Tibial artery (tissue), 4 donors: Measurements from ENCODE around the gene PTEN.

Source experiments
- DNase-seq, 2 donors: peaks; one replicate each; pipeline ENCODE4 v3.0.0-alpha.2; 2019
- H3K27ac ChIP-seq, 2 donors: fragments of 200-600 bp; sonication (generic) in 1 of 2; 1 replicate in 1 of 2; 2 replicates in 1 of 2; pipeline ENCODE4 v1.5.1; 2018 to 2019; ENCODE audit warnings: mild to moderate bottlenecking in 1 of 2
- H3K27me3 ChIP-seq, 2 donors: fragments of 200-600 bp; sonication (generic) in 1 of 2; one replicate each; pipeline versions ENCODE4 v1.5.1 to v1.6.0; 2016 to 2019
- H3K36me3 ChIP-seq, 3 donors: fragments of 200-600 bp; sonication (generic) in 2 of 3; one replicate each; pipeline ENCODE4 v1.5.1; 2016 to 2019; ENCODE audit warnings: mild to moderate bottlenecking in 2 of 3
- H3K4me1 ChIP-seq, 4 donors: fragments of 200-600 bp; sonication (generic) in 2 of 4; 1 replicate in 3 of 4; 2 replicates in 1 of 4; pipeline ENCODE4 v1.5.1; 2016 to 2019
- H3K4me3 ChIP-seq, 2 donors: fragments of 200-600 bp; sonication (generic) in 1 of 2; 1 replicate in 1 of 2; 2 replicates in 1 of 2; pipeline ENCODE4 v1.5.1; 2018 to 2019; ENCODE audit warnings: mild to moderate bottlenecking in 2 of 2
- H3K9me3 ChIP-seq, 3 donors: fragments of 200-600 bp; sonication (generic) in 1 of 3; one replicate each; pipeline ENCODE4 v1.5.1; 2016 to 2019
- CTCF ChIP-seq, 2 experiments: fragments of 200-600 bp in 1 of 2; fragments of 450-650 bp in 1 of 2; IDR thresholded peaks; one replicate each; pipeline ENCODE4 v1.5.1; 2017 to 2019; ENCODE audit warnings: antibody characterized with exemption in 2 of 2, mild to moderate bottlenecking in 1 of 2, moderate library complexity in 1 of 2
- intact Hi-C: fragments of 100-400 bp; cut with DNase I; formaldehyde crosslinking; loops from one replicate; pipeline ENCODE4 v1.15.0; 2023; ENCODE audit warnings: low total_unique reads

Gene PTEN

GRCh38 chr10:87869773-87870551 lies 6.5 kb downstream of the PTEN start:
- no peak for DNase-seq
- H3K9me3 ChIP-seq, result no peaks in the 10 kb centered on the region
- TF ChIP-seq CTCF (IDR thresholded peaks at IDR 0.05), result no peak
- intact Hi-C loops, result loop anchor here (10.0 kb wide), 1 partner anchor 385 kb away; no protein-coding TSS in a partner anchor
- H3K36me3 ChIP-seq, result no peaks in the 10 kb centered on the region
- H3K27me3 ChIP-seq, result no peaks in the 10 kb centered on the region
- H3K27ac ChIP-seq, result peak overlapping the region in 1 of 2 donors; percentile 83
- H3K4me3 ChIP-seq, result peak overlapping the region; percentile 83 to 97
- peaks cover 0 to 68% (median 26%) of the 10 kb centered on the region in 4 donors for H3K4me1 ChIP-seq

GRCh38 chr10:87872828-87873227 lies 9.4 kb downstream of the PTEN start:
- DNase-seq, result no peak
- TF ChIP-seq CTCF (IDR thresholded peaks at IDR 0.05), result no peak
- no peaks in the 10 kb centered on the region for H3K36me3 ChIP-seq
- H3K4me1 ChIP-seq, result peaks cover 0 to 97% (median 28%) of the 10 kb centered on the region in 4 donors
- H3K27ac ChIP-seq, result peak overlapping the region in 1 of 2 donors; percentile 28
- H3K4me3 ChIP-seq, result no peak overlapping the region
- H3K27me3 ChIP-seq, result no peaks in the 10 kb centered on the region
- intact Hi-C loops, result no loop called here
- H3K9me3 ChIP-seq, result no peaks in the 10 kb centered on the region

GRCh38 chr10:87873656-87874055 lies 10.2 kb downstream of the PTEN start:
- Histone ChIP-seq H3K4me3 (no peak overlapping the region), H3K4me1 (peaks cover 0 to 100% (median 29%) of the 10 kb centered on the region in 4 donors), H3K27ac (peak overlapping the region in 1 of 2 donors; percentile 28), H3K36me3 (no peaks in the 10 kb centered on the region), H3K9me3 (no peaks in the 10 kb centered on the region), H3K27me3 (no peaks in the 10 kb centered on the region)
- DNase-seq, result no peak
- intact Hi-C loops, result no loop called here
- no peak for TF ChIP-seq CTCF (IDR thresholded peaks at IDR 0.05)

GRCh38 chr10:87875929-87876571 lies 12.6 kb downstream of the PTEN start:
- TF ChIP-seq CTCF (IDR thresholded peaks at IDR 0.05), result no peak
- Histone ChIP-seq H3K27me3 (no peaks in the 10 kb centered on the region), H3K36me3 (peaks cover 0 to 4% (median 0%) of the 10 kb centered on the region in 3 donors), H3K27ac (peak overlapping the region in 1 of 2 donors; percentile 28), H3K9me3 (no peaks in the 10 kb centered on the region), H3K4me3 (no peak overlapping the region), H3K4me1 (peaks cover 0 to 94% (median 26%) of the 10 kb centered on the region in 4 donors)
- intact Hi-C loops, result no loop called here
- no peak for DNase-seq

- Histone ChIP-seq H3K27ac (no peak overlapping the region), H3K9me3 (no peaks in the 10 kb centered on the region), H3K36me3 (peaks cover 0 to 4% (median 0%) of the 10 kb centered on the region in 3 donors), H3K4me3 (no peak overlapping the region), H3K4me1 (peaks cover 0 to 87% (median 17%) of the 10 kb centered on the region in 4 donors), H3K27me3 (no peaks in the 10 kb centered on the region)
- DNase-seq, result no peak
- TF ChIP-seq CTCF (IDR thresholded peaks at IDR 0.05), result no peak
- intact Hi-C loops, result no loop called here
Observed at GRCh38 chr10:87878664-87879459, 15.4 kb downstream of the PTEN start.
